Measurements from ENCODE around the gene FAM117B. TPM values are rescaled to one million over a fixed set of nuclear protein-coding genes. Genes with fewer than 3 reads are reported as not detected.

FAM117B gene
- total RNA-seq, 2 experiments from 2014 or later, result 23.4 to 25.0 TPM

- no peaks in the 10 kb centered on the region for H3K27me3 Mint-ChIP-seq
Observed at GRCh38 chr2:202752071-202752470, 117.3 kb downstream of the FAM117B start.

GRCh38 chr2:202754936-202755335, 120.2 kb downstream of the FAM117B start:
- H3K27me3 Mint-ChIP-seq, result no peaks in the 10 kb centered on the region
- H3K9me3 Mint-ChIP-seq, result peaks cover 13% of the 10 kb centered on the region
- H3K4me1 Mint-ChIP-seq, result peaks cover 44% of the 10 kb centered on the region

More at GRCh38 chr2:202752071-202752470, 117.3 kb downstream of the FAM117B start:
- Mint-ChIP-seq H3K36me3 (peaks cover 58% of the 10 kb centered on the region), H3K4me1 (peaks cover 52% of the 10 kb centered on the region), H3K4me3 (no peak overlapping the region), H3K9me3 (peaks cover 21% of the 10 kb centered on the region), H3K27ac (peak overlapping the region; percentile 54)
- DNase-seq, result no peak

GRCh38 chr2:202756598-202756997, 121.8 kb downstream of the FAM117B start:
- peaks cover 13% of the 10 kb centered on the region for H3K9me3 Mint-ChIP-seq
- no peak overlapping the region for H3K27ac Mint-ChIP-seq
- H3K4me3 Mint-ChIP-seq, result no peak overlapping the region
- H3K4me1 Mint-ChIP-seq, result peaks cover 35% of the 10 kb centered on the region
- no peaks in the 10 kb centered on the region for H3K27me3 Mint-ChIP-seq
- peaks cover 52% of the 10 kb centered on the region for H3K36me3 Mint-ChIP-seq
- DNase-seq, result no peak

More at GRCh38 chr2:202754936-202755335, 120.2 kb downstream of the FAM117B start:
- Mint-ChIP-seq H3K36me3 (peaks cover 47% of the 10 kb centered on the region), H3K27ac (peak overlapping the region; percentile 16), H3K4me3 (no peak overlapping the region)
- DNase-seq, result no peak

GRCh38 chr2:202757339-202757738, 122.6 kb downstream of the FAM117B start:
- H3K4me1 Mint-ChIP-seq, result peaks cover 36% of the 10 kb centered on the region
- peaks cover 13% of the 10 kb centered on the region for H3K9me3 Mint-ChIP-seq
- H3K36me3 Mint-ChIP-seq, result peaks cover 52% of the 10 kb centered on the region
- DNase-seq, result no peak
- H3K27ac Mint-ChIP-seq, result peak overlapping the region; percentile 29
- no peak overlapping the region for H3K4me3 Mint-ChIP-seq
- H3K27me3 Mint-ChIP-seq, result no peaks in the 10 kb centered on the region

- no peak for DNase-seq
- no peaks in the 10 kb centered on the region for H3K27me3 Mint-ChIP-seq
- peaks cover 40% of the 10 kb centered on the region for H3K4me1 Mint-ChIP-seq
- peaks cover 9% of the 10 kb centered on the region for H3K9me3 Mint-ChIP-seq
- peak overlapping the region; percentile 25 for H3K27ac Mint-ChIP-seq
- no peak overlapping the region for H3K4me3 Mint-ChIP-seq
- H3K36me3 Mint-ChIP-seq, result peaks cover 51% of the 10 kb centered on the region
Observed at GRCh38 chr2:202758128-202758527, 123.4 kb downstream of the FAM117B start.

- Mint-ChIP-seq H3K4me3 (no peak overlapping the region), H3K4me1 (peaks cover 40% of the 10 kb centered on the region), H3K27me3 (no peaks in the 10 kb centered on the region), H3K36me3 (peaks cover 51% of the 10 kb centered on the region), H3K9me3 (peaks cover 6% of the 10 kb centered on the region), H3K27ac (peak overlapping the region; percentile 72)
- no peak for DNase-seq
Observed at GRCh38 chr2:202758604-202759003, 123.8 kb downstream of the FAM117B start.

DNA sequence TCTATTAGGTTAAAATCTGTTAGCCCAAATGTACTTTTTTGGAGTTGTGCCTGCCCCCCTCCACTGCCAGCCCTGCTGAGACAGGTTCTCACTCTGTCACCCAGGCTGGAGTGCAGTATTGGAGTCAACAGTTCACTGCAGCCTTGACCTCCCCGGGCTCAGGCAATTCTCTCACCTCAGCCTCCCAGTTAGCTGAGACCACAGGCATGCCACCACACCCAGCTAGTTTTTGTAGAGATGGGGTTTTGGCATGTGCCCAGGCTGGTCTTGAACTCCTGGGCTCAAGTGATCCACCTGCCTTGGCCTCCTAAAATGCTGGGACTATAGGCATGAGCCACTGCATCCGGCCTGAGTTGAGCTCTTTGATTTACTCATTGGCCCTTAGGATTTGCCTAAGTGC, 126.1 kb downstream of the FAM117B start:
- H3K9me3 Mint-ChIP-seq, result peaks cover 3% of the 10 kb centered on the region
- peaks cover 57% of the 10 kb centered on the region for H3K36me3 Mint-ChIP-seq
- peak overlapping the region; percentile 74 for H3K27ac Mint-ChIP-seq
- H3K4me3 Mint-ChIP-seq, result no peak overlapping the region
- no peaks in the 10 kb centered on the region for H3K27me3 Mint-ChIP-seq
- DNase-seq, result no peak
- peaks cover 42% of the 10 kb centered on the region for H3K4me1 Mint-ChIP-seq

DNA sequence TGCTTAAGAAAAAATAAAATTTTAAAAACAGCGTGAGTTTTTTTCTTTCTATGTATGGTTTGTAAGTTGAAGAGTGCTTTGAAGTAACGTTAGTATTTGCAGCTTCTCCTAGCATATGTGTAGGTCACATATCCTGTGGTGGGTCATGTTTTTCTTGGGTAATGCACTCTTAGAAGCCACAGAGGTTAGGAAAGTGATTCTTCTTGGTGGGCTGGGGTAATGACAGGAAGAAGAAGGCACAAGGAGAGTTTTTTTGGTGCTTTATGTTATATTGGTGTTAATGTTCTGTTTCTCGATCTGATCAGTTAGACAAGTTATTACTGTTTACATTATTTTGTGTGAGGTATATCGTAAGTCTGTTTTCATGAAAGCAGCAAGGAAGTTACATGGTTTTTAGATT, 127.8 kb downstream of the FAM117B start:
- Mint-ChIP-seq H3K27me3 (no peaks in the 10 kb centered on the region), H3K9me3 (peaks cover 3% of the 10 kb centered on the region), H3K36me3 (peaks cover 59% of the 10 kb centered on the region), H3K4me3 (peak overlapping the region; percentile 55), H3K27ac (peak overlapping the region; percentile 95), H3K4me1 (peaks cover 43% of the 10 kb centered on the region)
- DNase-seq, result no peak

DNA sequence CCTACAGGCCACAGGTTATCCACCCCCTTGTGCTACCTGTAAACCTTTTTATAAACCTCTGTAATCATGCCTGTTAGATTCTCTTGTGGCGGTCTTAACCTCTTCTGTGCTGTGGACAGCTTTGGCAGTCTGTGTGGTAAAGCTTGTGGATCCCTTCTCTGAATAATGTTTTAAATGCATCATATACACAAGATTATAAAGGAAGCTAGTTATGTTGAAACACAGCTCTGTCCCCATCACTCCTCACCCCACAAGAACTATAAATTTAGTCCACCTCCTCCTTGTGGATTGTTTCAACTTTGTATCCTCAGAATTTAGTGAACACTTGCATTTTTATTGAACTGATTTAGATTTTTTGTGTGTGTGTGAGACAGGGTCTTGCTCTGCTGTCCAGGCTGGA, 129.1 kb downstream of the FAM117B start:
- H3K36me3 Mint-ChIP-seq, result peaks cover 60% of the 10 kb centered on the region
- peak overlapping the region; percentile 95 for H3K27ac Mint-ChIP-seq
- peaks cover 45% of the 10 kb centered on the region for H3K4me1 Mint-ChIP-seq
- H3K27me3 Mint-ChIP-seq, result no peaks in the 10 kb centered on the region
- H3K9me3 Mint-ChIP-seq, result peaks cover 3% of the 10 kb centered on the region
- H3K4me3 Mint-ChIP-seq, result peak overlapping the region; percentile 55
- DNase-seq, result no peak

GRCh38 chr2:202764991-202765390, 130.2 kb downstream of the FAM117B start:
- no peak overlapping the region for H3K4me3 Mint-ChIP-seq
- H3K27ac Mint-ChIP-seq, result peak overlapping the region; percentile 4
- H3K9me3 Mint-ChIP-seq, result peaks cover 3% of the 10 kb centered on the region
- peaks cover 51% of the 10 kb centered on the region for H3K4me1 Mint-ChIP-seq
- no peak for DNase-seq
- H3K36me3 Mint-ChIP-seq, result peaks cover 62% of the 10 kb centered on the region
- H3K27me3 Mint-ChIP-seq, result no peaks in the 10 kb centered on the region

DNA sequence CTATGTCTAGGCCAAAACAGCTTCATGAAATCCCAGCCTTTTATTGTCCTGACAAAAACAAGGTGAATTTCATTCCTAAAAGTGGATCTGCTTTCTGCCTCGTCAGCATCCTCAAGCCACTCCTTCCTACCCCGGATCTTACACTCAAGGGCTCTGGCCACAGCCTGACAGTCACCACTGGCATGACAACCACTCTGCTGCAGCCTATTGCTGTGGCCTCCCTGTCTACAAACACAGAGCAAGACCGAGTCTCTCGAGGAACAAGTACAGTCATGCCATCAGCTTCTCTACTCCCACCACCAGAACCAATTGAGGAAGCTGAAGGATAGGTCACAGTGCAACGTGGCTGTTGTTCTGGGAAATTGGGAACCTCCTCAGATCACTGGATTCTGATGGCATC, 130.7 kb downstream of the FAM117B start:
- H3K27ac Mint-ChIP-seq, result peak overlapping the region; percentile 49
- H3K27me3 Mint-ChIP-seq, result no peaks in the 10 kb centered on the region

GRCh38 chr2:202768273-202768672, 133.5 kb downstream of the FAM117B start:
- peaks cover 36% of the 10 kb centered on the region for H3K4me1 Mint-ChIP-seq
- peak overlapping the region; percentile 35 for H3K27ac Mint-ChIP-seq
- DNase-seq, result no peak
- H3K4me3 Mint-ChIP-seq, result no peak overlapping the region
- H3K27me3 Mint-ChIP-seq, result no peaks in the 10 kb centered on the region
- H3K36me3 Mint-ChIP-seq, result peaks cover 41% of the 10 kb centered on the region
- peaks cover 3% of the 10 kb centered on the region for H3K9me3 Mint-ChIP-seq

More for the DNA sequence above, 130.7 kb downstream of the FAM117B start:
- DNase-seq, result no peak
- H3K4me1 Mint-ChIP-seq, result peaks cover 52% of the 10 kb centered on the region
- peaks cover 59% of the 10 kb centered on the region for H3K36me3 Mint-ChIP-seq
- no peak overlapping the region for H3K4me3 Mint-ChIP-seq
- H3K9me3 Mint-ChIP-seq, result peaks cover 3% of the 10 kb centered on the region

DNA sequence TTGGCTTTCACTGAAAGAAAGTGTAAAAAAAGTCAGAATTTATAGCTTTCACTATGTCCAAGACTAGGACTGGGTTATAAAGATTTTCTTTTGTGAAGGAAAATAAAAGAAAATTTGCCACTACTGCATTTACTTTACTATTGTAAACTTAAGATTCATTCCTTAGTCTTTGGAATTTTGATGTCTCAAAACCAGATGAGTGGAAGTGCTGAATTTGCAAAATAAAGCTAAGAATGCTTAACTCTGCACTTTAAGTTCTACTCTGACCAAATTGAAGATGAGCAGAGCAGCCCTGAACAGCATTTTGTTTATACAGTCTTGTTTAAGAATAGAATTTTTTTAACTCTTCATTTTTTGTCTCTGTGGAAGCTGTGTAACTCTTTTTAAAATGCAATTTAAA, 134.4 kb downstream of the FAM117B start:
- Mint-ChIP-seq H3K27ac (peak overlapping the region; percentile 16), H3K36me3 (peaks cover 32% of the 10 kb centered on the region), H3K27me3 (no peaks in the 10 kb centered on the region), H3K4me3 (no peak overlapping the region), H3K4me1 (peaks cover 27% of the 10 kb centered on the region), H3K9me3 (no peaks in the 10 kb centered on the region)
- no peak for DNase-seq

- Mint-ChIP-seq H3K27ac (no peak overlapping the region), H3K27me3 (no peaks in the 10 kb centered on the region), H3K4me3 (no peak overlapping the region), H3K36me3 (peaks cover 22% of the 10 kb centered on the region), H3K4me1 (peaks cover 18% of the 10 kb centered on the region), H3K9me3 (no peaks in the 10 kb centered on the region)
- no peak for DNase-seq
Observed at GRCh38 chr2:202771336-202771735, 136.6 kb downstream of the FAM117B start.

DNA sequence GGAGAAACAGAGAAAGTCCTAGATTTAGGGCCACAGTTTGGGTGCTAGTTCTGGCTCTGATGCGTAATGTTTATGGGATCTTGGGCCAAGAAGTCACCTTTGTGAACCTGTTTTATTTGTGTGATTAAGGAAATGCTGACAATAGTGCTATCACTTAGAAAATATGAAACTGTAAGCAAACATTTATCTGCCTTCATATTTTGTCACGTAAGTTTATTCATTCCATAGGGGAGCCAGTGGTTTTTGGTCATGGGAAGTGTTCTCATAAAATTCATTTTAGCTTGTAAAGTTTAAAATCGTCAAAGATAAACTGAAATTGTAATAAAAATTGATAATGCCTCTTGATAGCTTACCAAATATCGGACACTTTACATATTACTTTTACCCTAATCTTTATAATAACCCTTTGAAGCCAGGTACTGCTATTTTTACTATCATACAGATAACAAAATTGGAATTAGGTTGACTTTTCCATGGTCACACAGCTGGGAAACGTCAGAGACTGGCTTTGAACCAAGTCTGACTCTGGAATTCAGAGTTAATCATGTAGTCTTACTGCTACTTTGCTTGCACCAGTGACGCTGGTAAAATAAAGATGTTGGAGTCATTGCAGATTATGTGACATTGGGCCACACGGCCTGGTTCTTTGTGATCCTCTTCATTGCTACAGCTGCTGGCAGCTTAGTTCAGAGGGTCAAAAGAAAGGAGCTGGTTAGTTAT, 137.1 kb downstream of the FAM117B start:
- no peak for DNase-seq
- H3K27ac Mint-ChIP-seq, result no peak overlapping the region
- peaks cover 17% of the 10 kb centered on the region for H3K36me3 Mint-ChIP-seq
- no peak overlapping the region for H3K4me3 Mint-ChIP-seq
- H3K9me3 Mint-ChIP-seq, result no peaks in the 10 kb centered on the region
- peaks cover 17% of the 10 kb centered on the region for H3K4me1 Mint-ChIP-seq
- no peaks in the 10 kb centered on the region for H3K27me3 Mint-ChIP-seq
